HepG2 (cell line): ENCODE measurements around the gene C9orf78. TPM values are rescaled to one million over a fixed set of nuclear protein-coding genes. Genes with fewer than 3 reads are reported as not detected.

Source experiments
- ATAC-seq: fragments of 200-7000 bp; cut with Tn5 transposase; 3 replicates; pipeline ENCODE4 v1.9.1; 2020; ENCODE audit warnings: mild to moderate bottlenecking, moderate library complexity
- BruUV-seq: library from RNA; stranded (reverse); fragments of 400-500 nt; replicated peaks from 2 replicates; lab custom pipeline; 2021; lab: Mats Ljungman, UMichigan
- CTCF ChIA-PET: fragments of 300-600 bp; formaldehyde crosslinking; extraction: SDS; loops from one replicate; lab custom pipeline; 2021; ENCODE audit warnings: low total read pairs, inconsistent platforms, low intra/inter-chr PET ratio; lab: Yijun Ruan, JAX
- POLR2A ChIA-PET: fragments of 350-600 bp; sonication (Branson Sonifier 250); formaldehyde crosslinking; loops from one replicate; lab custom pipeline; 2020; ENCODE audit warnings: antibody characterized with exemption, inconsistent platforms; lab: Yijun Ruan, JAX
- DNase-seq: peaks from one replicate; pipeline ENCODE4 v3.0.0-alpha.2; 2015; ENCODE audit warnings: low spot score
- FAIRE-seq: peaks from 3 replicates; lab custom pipeline; 2011; peaks lifted over from hg19 to GRCh38; lab: Jason Lieb, UNC
- H2AFZ ChIP-seq: one replicate; pipeline ENCODE4 v1.6.1; 2011; ENCODE audit warnings: low read length, inconsistent platforms
- H3K27ac ChIP-seq: fragments of 300-600 bp; 3 replicates; pipeline ENCODE4 v1.8.0; 2011; ENCODE audit warnings: mixed run types, mild to moderate bottlenecking, mixed read lengths, low read length, inconsistent platforms; ENCODE audit not compliant: insufficient read depth; ENCODE audit errors: extremely low read length
- H3K27me3 ChIP-seq, 2 experiments: fragments of 200-600 bp in 1 of 2; 2 replicates in 1 of 2; 3 replicates in 1 of 2; pipeline versions ENCODE4 v1.6.0 to v1.8.0; 2011; ENCODE audit warnings: low read length in 2 of 2, mild to moderate bottlenecking in 2 of 2, moderate library complexity in 2 of 2, inconsistent platforms in 1 of 2; ENCODE audit not compliant: insufficient read depth in 2 of 2, control insufficient read depth in 1 of 2
- H3K36me3 ChIP-seq, 2 experiments: fragments of 200-600 bp in 1 of 2; replicated peaks in 1 of 2; 2 replicates in 1 of 2; 3 replicates in 1 of 2; pipeline versions ENCODE4 v1.5.1 to v1.8.0; 2011; ENCODE audit warnings: low read length in 2 of 2, inconsistent platforms in 1 of 2; ENCODE audit not compliant: insufficient read depth in 2 of 2, control insufficient read depth in 1 of 2
- H3K4me1 ChIP-seq: 2 replicates; pipeline ENCODE4 v1.5.1; 2012; ENCODE audit warnings: low read length, inconsistent platforms; ENCODE audit not compliant: insufficient read depth
- H3K4me2 ChIP-seq: 2 replicates; pipeline ENCODE4 v1.6.0; 2011; ENCODE audit warnings: low read depth, low read length, inconsistent platforms
- H3K4me3 ChIP-seq, 3 experiments: fragments of 200-600 bp in 1 of 3; sonication (generic), shearing (Covaris generic) in 1 of 3; replicated peaks in 1 of 3; 2 replicates each; pipeline ENCODE4 v1.5.1; 2011 to 2016; ENCODE audit warnings: low read length in 3 of 3, inconsistent platforms in 2 of 3, low read depth in 2 of 3, mild to moderate bottlenecking in 2 of 3, control low read depth in 1 of 3, mixed read lengths in 1 of 3; ENCODE audit not compliant: insufficient read depth in 1 of 3
- H3K79me2 ChIP-seq: one replicate; pipeline ENCODE4 v1.6.1; 2011; ENCODE audit warnings: low read length, inconsistent platforms; ENCODE audit not compliant: insufficient read depth
- H3K9ac ChIP-seq: 2 replicates; pipeline ENCODE4 v1.6.0; 2011; ENCODE audit warnings: mild to moderate bottlenecking, low read depth, low read length, inconsistent platforms; ENCODE audit not compliant: insufficient read depth
- H3K9me3 ChIP-seq: 2 replicates; pipeline ENCODE4 v1.5.1; 2012; ENCODE audit warnings: mild to moderate bottlenecking, low read length
- H4K20me1 ChIP-seq: 2 replicates; pipeline ENCODE4 v1.6.0; 2011; ENCODE audit warnings: inconsistent platforms, mild to moderate bottlenecking, low read length, moderate library complexity; ENCODE audit not compliant: insufficient read depth
- ADNP ChIP-seq: sonication (generic); formaldehyde crosslinking; IDR thresholded peaks from 2 replicates; pipeline ENCODE4 v1.4.0; 2020; ENCODE audit warnings: missing genetic modification reagents
- ARID2 ChIP-seq: sonication (generic); formaldehyde crosslinking; IDR thresholded peaks from 2 replicates; pipeline ENCODE4 v1.8.1; 2022; ENCODE audit warnings: mild to moderate bottlenecking, missing genetic modification reagents, borderline replicate concordance
- FOSL2 ChIP-seq: sonication (generic); formaldehyde crosslinking; IDR thresholded peaks from 2 replicates; pipeline ENCODE4 v1.4.0; 2020; ENCODE audit warnings: missing genetic modification reagents
- GATA4 ChIP-seq: sonication (generic); IDR thresholded peaks from 2 replicates; pipeline ENCODE4 v1.6.1; 2016; ENCODE audit warnings: antibody characterized with exemption, low read depth, borderline replicate concordance
- HNRNPH1 ChIP-seq: fragments of 200-400 bp; formaldehyde crosslinking; optimal IDR thresholded peaks from 2 replicates; pipeline ENCODE3; 2017; ENCODE audit warnings: mild to moderate bottlenecking, low read depth, low read length
- HNRNPL ChIP-seq: fragments of 200-400 bp; formaldehyde crosslinking; IDR thresholded peaks from 2 replicates; pipeline ENCODE4 v1.6.1; 2017; ENCODE audit warnings: mild to moderate bottlenecking, low read depth, low read length
- NFKB2 ChIP-seq: sonication (generic); formaldehyde crosslinking; IDR thresholded peaks from 2 replicates; pipeline ENCODE4 v1.4.0; 2020; ENCODE audit warnings: missing genetic modification reagents, borderline replicate concordance
- SYNCRIP ChIP-seq: fragments of 200-400 bp; formaldehyde crosslinking; IDR thresholded peaks from 2 replicates; pipeline ENCODE4 v1.6.1; 2018; ENCODE audit warnings: mild to moderate bottlenecking, low read depth, low read length; ENCODE audit not compliant: insufficient read depth
- TP53 ChIP-seq: sonication (generic); formaldehyde crosslinking; conservative IDR thresholded peaks from 2 replicates; pipeline ENCODE4 v1.4.0; 2020; ENCODE audit warnings: missing genetic modification reagents
- ZBTB7A ChIP-seq: sonication (generic); formaldehyde crosslinking; IDR thresholded peaks from 2 replicates; pipeline ENCODE4 v1.8.0; 2022; ENCODE audit warnings: mild to moderate bottlenecking, missing genetic modification reagents
- ZKSCAN8 ChIP-seq: IDR thresholded peaks from 2 replicates; pipeline ENCODE4 v1.6.1; 2016; ENCODE audit warnings: borderline replicate concordance, missing genetic modification reagents, missing compliant biosample characterization
- ZNF17 ChIP-seq: sonication (generic); formaldehyde crosslinking; IDR thresholded peaks from 2 replicates; pipeline ENCODE4 v1.5.0; 2020; ENCODE audit warnings: mild to moderate bottlenecking, missing genetic modification reagents
- ZNF260 ChIP-seq: sonication (generic); formaldehyde crosslinking; IDR thresholded peaks from 2 replicates; pipeline ENCODE4 v1.4.0; 2020; ENCODE audit warnings: missing genetic modification reagents, low read depth, mild to moderate bottlenecking, borderline replicate concordance
- ZNF263 ChIP-seq: sonication (generic); formaldehyde crosslinking; IDR thresholded peaks from 2 replicates; pipeline ENCODE4 v1.4.0; 2020; ENCODE audit warnings: missing genetic modification reagents
- ZNF274 ChIP-seq: sonication (generic); formaldehyde crosslinking; IDR thresholded peaks from 2 replicates; pipeline ENCODE4 v1.5.1; 2020; ENCODE audit warnings: mild to moderate bottlenecking, missing genetic modification reagents
- ZNF484 ChIP-seq: sonication (generic); formaldehyde crosslinking; IDR thresholded peaks from 2 replicates; pipeline ENCODE4 v1.5.1; 2020; ENCODE audit warnings: mild to moderate bottlenecking, low read depth, missing genetic modification reagents, borderline replicate concordance
- ZNF709 ChIP-seq: sonication (generic); formaldehyde crosslinking; IDR thresholded peaks from 2 replicates; pipeline ENCODE4 v1.5.0; 2020; ENCODE audit warnings: mild to moderate bottlenecking, missing genetic modification reagents
- WGBS: methylation state at CpG from one replicate; pipeline ENCODE4 v1.1.6; 2017; ENCODE audit warnings: low lambda C conversion rate; 5-methylcytosine and 5-hydroxymethylcytosine counted together
- in situ Hi-C: cut with HindIII; loops from 2 replicates; pipeline ENCODE4 v1.10.0; 2017; ENCODE audit warnings: low pct_unique_long_range_greater_than_20kb; ENCODE audit not compliant: extremely low pct_ligation_motif_present
- intact Hi-C: fragments of 100-400 bp; cut with micrococcal nuclease; formaldehyde crosslinking; loops from one replicate; pipeline ENCODE4 v1.10.0; 2022; ENCODE audit not compliant: unreplicated experiment
- polyA plus RNA-seq, 8 experiments: library from polyadenylated mRNA; depleted of rRNA in 3 of 8; stranded (reverse) in 7 of 8; unstranded in 1 of 8; fragments of >200 nt; fragmentation: Illumina TruSeq in 4 of 8; extraction: Trizol in 4 of 8; gene quantifications; 2 replicates each; pipeline versions ENCODE4 v1.2.1 to v1.2.3, GENCODE V29; 2011 to 2016; ENCODE audit warnings: low read depth in 4 of 8, missing spikeins in 1 of 8, mixed read lengths in 1 of 8; ENCODE audit not compliant: insufficient read depth in 1 of 8
- total RNA-seq, 5 experiments: library from RNA; depleted of rRNA; stranded (reverse); fragments of >200 nt; fragmentation: Illumina TruSeq; extraction: Trizol; gene quantifications; 2 replicates each; pipeline ENCODE4 v1.2.3, GENCODE V29; 2016; ENCODE audit warnings: low read depth in 1 of 5

The C9orf78 gene
- total and polyA plus RNA-seq, 2 of the 13 experiments (the other 11 are each of a cell fraction or from before 2014, with no cell fraction given): 18.4 to 35.5 TPM

DNA sequence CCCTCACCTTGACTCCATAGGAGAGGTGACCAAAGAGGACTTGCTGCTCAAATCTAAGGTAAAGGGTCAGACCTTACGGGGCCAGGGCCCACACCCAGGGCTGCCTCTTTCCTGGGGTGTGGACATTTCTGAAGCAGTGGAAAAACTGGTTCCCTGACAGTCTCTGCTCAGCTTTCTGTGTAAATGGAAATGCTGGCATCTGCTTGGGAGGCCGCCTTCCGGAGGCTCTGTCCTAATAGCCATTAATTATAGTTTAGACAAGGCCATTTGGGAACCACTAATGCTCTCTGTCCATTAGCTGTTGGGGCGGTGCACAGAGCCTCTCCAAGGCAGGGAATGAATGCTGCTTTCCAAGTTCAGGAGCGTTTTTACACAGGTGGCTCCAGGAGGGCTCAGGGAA, 17.5 kb upstream of the C9orf78 start (continued):
- no peak for TF ChIP-seq ZKSCAN8 (CRISPR knock-in tag)
- no peak for TF ChIP-seq HNRNPH1
- no peak for TF ChIP-seq ZNF263 (CRISPR knock-in tag)
- TF ChIP-seq TP53 (CRISPR knock-in tag): no peak
- TF ChIP-seq HNRNPL: no peak

DNA sequence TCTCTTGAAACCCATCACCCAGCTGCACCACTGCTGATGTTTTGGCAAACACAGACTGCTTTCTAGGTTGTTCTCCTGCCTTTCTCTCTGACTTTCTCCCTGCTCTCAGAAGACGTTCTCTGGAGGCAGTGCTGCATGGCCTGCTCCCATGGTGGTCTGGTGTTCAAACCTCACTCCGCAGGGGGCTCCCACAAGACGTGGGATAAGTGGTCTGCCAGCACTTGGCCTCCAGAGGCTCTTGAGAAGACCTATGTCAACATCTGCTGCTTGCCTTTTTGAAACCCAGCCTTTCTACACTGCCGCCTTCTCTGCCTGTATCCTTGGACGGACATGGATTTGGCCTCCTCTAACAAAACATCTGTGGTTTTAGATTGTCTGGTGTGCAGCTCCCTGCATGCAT, 16.7 kb upstream of the C9orf78 start:
- Histone ChIP-seq H3K4me1 (no peaks in the 10 kb centered on the region), H3K36me3 (peaks cover 3 to 16% of the 10 kb centered on the region in 2 experiments; a peak in 3 of 5 replicates), H4K20me1 (no peaks in the 10 kb centered on the region), H2AFZ (no peak overlapping the region), H3K9me3 (no peaks in the 10 kb centered on the region), H3K27ac (no peak overlapping the region), H3K79me2 (no peaks in the 10 kb centered on the region), H3K27me3 (no peaks in the 10 kb centered on the region), H3K9ac (no peak overlapping the region), H3K4me3 (no peak overlapping the region), H3K4me2 (no peak overlapping the region)
- POLR2A ChIA-PET: no interaction called here
- in situ Hi-C loops (no loop called here), intact Hi-C loops (no loop called here)
- no TSS peak for BruUV-seq
- DNase-seq (no peak), FAIRE-seq (no peak), ATAC-seq (no peak)
- 82% methylated on average over 5 of the region's 5 CpGs for WGBS
- CTCF ChIA-PET: no interaction called here
- TF ChIP-seq ADNP (CRISPR knock-in tag): no peak
- no peak for TF ChIP-seq ZNF17 (CRISPR knock-in tag)
- TF ChIP-seq ZNF709 (CRISPR knock-in tag): no peak
- no peak for TF ChIP-seq ZNF484 (CRISPR knock-in tag)
- no peak for TF ChIP-seq ARID2
- TF ChIP-seq ZBTB7A: no peak
- no peak for TF ChIP-seq GATA4
- TF ChIP-seq FOSL2 (CRISPR knock-in tag): no peak
- no peak for TF ChIP-seq HNRNPH1
- TF ChIP-seq NFKB2 (CRISPR knock-in tag): no peak
- TF ChIP-seq SYNCRIP: no peak
- TF ChIP-seq ZNF260 (CRISPR knock-in tag): no peak
- no peak for TF ChIP-seq ZNF274 (CRISPR knock-in tag)
